ENCODE measurements around the gene IL11. TPM values are rescaled to one million over a fixed set of nuclear protein-coding genes. Genes with fewer than 3 reads are reported as not detected.
A peak's percentile ranks its signal among the peaks of the same experiment; 100 is the strongest.

IL11 gene
- total RNA-seq, 2 donors from 2014 or later: 0.78 TPM; not detected in 1

DNA sequence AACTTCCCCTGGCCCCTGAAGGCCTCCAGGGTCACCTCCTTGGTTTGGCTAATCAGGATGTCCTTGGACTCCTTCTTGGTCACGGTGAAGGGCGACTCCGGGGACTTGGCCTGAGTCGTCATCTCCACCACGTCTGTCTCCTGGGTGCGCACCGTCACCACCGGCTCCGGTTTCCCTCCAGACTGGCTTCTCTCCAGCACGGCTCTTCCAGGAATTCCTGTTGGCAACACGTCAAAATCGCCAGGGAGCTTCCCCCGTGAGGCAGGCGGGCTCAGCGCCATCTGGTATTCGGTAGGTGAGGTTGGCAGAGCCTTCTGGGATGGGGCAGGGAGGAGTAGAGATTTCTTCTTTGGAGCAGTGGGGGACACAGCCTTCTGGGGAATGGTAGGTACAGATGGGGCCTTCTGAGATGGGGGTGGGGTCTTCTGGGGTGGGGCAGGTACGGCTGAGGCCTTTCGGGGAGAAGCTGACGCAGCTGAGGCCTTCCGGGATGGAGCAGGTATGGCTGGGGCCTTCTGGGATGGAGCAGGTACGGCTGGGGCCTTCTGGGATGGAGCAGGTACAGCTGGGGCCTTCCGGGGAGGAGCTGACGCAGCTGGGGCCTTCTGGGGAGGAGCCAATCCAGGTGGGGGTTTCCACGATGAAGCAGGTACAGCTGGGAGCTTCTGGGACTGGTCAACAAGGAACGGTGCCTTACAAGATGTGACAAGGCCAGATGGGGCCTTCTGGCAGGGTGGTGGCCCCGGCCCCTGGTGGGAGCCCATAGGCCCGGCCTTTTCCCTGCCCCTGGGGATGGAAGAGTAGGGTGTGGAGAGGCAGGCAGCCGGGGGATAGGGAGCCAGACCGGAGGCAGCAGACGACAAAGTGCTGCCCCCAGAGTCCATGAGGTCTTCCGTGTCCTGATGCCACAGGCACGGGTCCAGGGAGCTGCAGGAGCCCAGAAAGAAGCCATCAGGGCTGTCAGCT, 11.0 kb downstream of the IL11 start:
- peaks cover 6 to 9% of the 10 kb centered on the region in 2 donors for H3K27me3 Mint-ChIP-seq
- H3K4me1 Mint-ChIP-seq (ENCODE audit: low read depth in 2 of 2): no peaks in the 10 kb centered on the region
- ATAC-seq (no peak), DNase-seq (ENCODE audit: low spot score) (no peak)
- H3K27ac Mint-ChIP-seq: no peak overlapping the region
- no peak overlapping the region for H3K4me3 Mint-ChIP-seq
- H3K9me3 Mint-ChIP-seq: no peaks in the 10 kb centered on the region
- no peaks in the 10 kb centered on the region for H3K36me3 Mint-ChIP-seq

DNA sequence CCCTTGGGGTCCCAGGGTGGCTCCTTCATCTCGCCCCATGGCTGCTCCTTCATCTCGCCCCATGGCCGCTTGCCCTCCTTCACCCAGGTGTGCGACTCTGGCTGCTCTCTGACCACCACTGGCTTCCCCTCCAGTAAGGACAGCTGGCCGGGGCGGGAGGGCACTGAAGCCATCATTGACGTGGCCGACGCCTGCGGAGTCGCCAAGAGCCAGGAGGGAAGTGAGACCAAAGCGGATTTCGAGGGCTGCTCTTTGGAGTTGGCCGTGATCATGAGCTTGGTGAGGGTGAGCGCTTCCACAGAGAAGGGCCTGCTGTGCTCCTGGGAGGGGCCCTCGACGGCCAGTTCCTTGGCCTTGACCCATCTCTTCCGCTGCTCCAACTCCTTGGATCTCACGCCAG, 11.8 kb downstream of the IL11 start:
- peaks cover 6 to 9% of the 10 kb centered on the region in 2 donors for H3K27me3 Mint-ChIP-seq
- ATAC-seq: no peak

DNA sequence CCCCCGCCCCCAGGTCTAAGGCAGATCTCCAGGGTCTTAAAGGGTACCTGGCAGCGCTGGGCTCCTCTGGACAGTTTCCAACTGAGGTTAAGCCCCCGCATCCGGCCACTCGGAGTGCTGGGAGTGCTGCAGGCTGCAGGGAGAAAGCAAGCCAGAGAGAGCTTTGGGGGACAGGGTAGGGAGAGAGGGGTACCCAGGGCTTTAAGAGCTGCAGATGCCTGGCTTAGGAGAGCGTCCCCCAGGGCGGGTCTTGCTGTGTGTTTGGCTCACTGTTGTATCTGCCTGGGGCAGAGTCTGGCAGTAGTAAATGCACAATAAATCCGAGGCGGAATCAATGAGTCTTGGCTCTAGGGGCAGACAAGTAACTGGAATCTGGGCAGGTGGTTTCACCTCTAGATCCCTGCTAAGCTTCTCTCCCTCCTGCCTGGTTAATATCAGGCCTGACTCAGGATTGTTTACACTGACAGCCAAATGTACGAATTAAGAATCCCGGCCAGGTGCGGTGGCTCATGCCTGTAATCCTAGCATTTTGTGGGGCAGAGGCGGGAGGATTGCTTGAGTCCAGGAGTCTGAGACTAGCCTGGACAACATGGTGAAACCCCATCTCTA, 14.9 kb downstream of the IL11 start:
- H3K9me3 Mint-ChIP-seq: no peaks in the 10 kb centered on the region
- no peak for ATAC-seq
- H3K27ac Mint-ChIP-seq: no peak overlapping the region
- no peak overlapping the region for H3K4me3 Mint-ChIP-seq
- peaks cover 10 to 24% of the 10 kb centered on the region in 2 donors for H3K4me1 Mint-ChIP-seq (ENCODE audit: low read depth in 2 of 2)
- DNase-seq (ENCODE audit: low spot score): no peak
- no peaks in the 10 kb centered on the region for H3K36me3 Mint-ChIP-seq
- H3K27me3 Mint-ChIP-seq: peaks cover 30 to 33% of the 10 kb centered on the region in 2 donors

More for the DNA sequence above, 11.8 kb downstream of the IL11 start:
- H3K27ac Mint-ChIP-seq: no peak overlapping the region
- no peak overlapping the region for H3K4me3 Mint-ChIP-seq
- DNase-seq (ENCODE audit: low spot score): no peak
- H3K9me3 Mint-ChIP-seq: no peaks in the 10 kb centered on the region
- no peaks in the 10 kb centered on the region for H3K36me3 Mint-ChIP-seq
- peaks cover under 1 to 2% of the 10 kb centered on the region in 2 donors for H3K4me1 Mint-ChIP-seq (ENCODE audit: low read depth in 2 of 2)

DNA sequence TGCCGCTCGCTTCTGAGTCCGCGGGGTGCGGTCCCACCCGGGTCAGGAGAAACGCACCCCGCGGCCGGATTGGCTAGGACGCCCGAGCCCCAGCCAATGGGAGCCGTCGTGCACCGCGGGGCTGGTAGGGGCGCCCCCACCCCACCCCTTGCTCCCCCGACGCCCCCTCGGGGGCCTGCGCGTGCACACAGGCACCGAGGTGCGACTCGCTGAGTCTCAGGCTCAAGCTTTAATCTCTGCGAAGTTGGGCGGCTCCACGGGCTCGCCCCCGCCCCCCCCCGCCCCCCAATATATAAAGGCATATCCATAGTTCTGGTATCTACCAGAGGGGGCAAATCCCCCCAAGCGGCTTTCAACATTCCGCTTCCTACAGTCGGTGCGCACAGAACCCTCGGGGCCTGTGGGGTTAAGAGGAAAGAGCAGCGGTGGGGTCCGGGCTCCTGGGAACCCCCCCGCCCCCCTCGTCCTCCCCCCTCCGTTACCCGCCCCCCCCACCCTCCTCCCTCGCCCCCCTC, 15.5 kb downstream of the IL11 start, which contains the start of gene COX6B2:
Gene COX6B2, minus strand, starts transcription at position 22 of the 515 bp plus-strand sequence. CDS start 198 bp downstream, outside the sequence.
- ATAC-seq (no peak), DNase-seq (ENCODE audit: low spot score) (no peak)
- no peaks in the 10 kb centered on the region for H3K9me3 Mint-ChIP-seq
- H3K27me3 Mint-ChIP-seq: peaks cover 30 to 33% of the 10 kb centered on the region in 2 donors
- H3K4me3 Mint-ChIP-seq: peak within 1 kb of the TSS; percentile 66
- H3K27ac Mint-ChIP-seq: no peak within 1 kb of the TSS
- H3K36me3 Mint-ChIP-seq: no peaks in the 10 kb centered on the region
- H3K4me1 Mint-ChIP-seq (ENCODE audit: low read depth in 2 of 2): peaks cover 10 to 24% of the 10 kb centered on the region in 2 donors

DNA sequence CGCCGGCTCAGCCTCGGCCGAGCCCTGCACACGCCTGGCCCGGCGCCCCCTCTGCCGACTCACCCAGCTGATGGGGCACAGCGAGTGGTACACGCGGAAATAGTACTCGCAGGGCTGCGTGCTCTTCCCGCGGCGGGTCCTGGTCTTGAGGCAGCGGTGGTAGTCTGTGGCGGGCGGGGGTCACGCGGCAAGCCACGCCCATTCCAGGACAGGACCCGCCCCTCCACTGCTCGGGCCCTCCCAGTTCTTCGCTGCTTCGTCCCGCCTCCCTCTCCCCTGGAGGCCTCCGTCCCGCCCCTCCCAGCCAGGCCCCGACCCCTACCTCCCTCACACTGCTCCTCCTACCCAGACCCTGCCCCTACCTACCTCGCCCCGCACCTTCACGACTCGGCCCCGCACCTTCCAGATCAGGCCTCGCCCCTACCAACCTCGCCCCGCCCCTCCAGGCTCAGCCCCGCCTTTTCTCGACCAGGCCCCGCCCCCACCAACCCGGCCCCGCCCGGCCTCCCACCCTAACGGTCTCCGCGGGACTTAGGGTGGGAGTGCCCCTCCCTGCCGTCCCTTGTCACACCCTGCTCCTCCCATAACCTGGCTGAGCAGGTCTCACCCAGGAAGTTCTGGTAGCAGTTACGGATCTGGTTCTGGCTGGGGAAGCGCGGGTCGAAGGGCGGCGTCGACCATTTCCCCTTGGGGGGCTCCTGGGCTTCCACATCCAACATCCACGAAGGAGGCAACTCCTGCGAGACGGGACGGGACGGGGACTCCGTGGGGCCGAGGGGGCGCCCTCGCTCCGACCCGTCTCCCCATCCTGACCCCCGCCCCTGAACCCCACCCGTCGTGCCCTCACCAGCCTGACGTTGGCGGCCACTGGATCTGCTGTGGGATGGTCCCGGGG, 16.2 kb downstream of the IL11 start:
- DNase-seq (ENCODE audit: low spot score) (peak; percentile 78), ATAC-seq (peak; percentile 87 to 95)
- H3K9me3 Mint-ChIP-seq: no peaks in the 10 kb centered on the region
- H3K4me1 Mint-ChIP-seq (ENCODE audit: low read depth in 2 of 2): peaks cover 10 to 24% of the 10 kb centered on the region in 2 donors
- H3K36me3 Mint-ChIP-seq: no peaks in the 10 kb centered on the region
- H3K27ac Mint-ChIP-seq: no peak overlapping the region
- peaks cover 30 to 33% of the 10 kb centered on the region in 2 donors for H3K27me3 Mint-ChIP-seq
- H3K4me3 Mint-ChIP-seq: peak overlapping the region; percentile 66

DNA sequence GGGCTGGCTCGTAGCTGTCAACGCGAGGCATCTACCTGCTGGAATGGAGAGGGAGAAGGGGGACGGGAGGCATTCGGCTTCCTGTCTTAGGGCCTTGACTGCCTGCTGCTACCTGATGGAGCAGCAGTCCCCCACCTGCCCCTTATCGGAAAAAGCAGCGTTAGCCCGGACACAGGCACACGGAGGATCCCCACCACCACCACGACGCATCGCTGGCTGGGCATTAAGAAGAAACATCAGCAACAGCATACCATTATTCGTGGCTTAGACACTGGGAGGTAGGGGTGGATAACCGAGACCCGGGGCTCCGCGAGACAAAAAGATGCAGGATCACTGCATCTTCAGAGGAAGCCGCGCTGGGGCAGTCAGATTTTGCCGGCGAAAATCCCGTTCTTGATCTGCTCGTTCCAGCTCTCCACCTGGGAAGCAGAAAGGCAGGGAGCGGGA, 16.9 kb downstream of the IL11 start:
- Mint-ChIP-seq H3K27me3 (peaks cover 30 to 33% of the 10 kb centered on the region in 2 donors), H3K27ac (no peak overlapping the region), H3K4me1 (ENCODE audit: low read depth in 2 of 2) (peaks cover 10 to 24% of the 10 kb centered on the region in 2 donors), H3K36me3 (no peaks in the 10 kb centered on the region), H3K9me3 (no peaks in the 10 kb centered on the region), H3K4me3 (peak overlapping the region; percentile 66)
- ATAC-seq: no peak
- no peak for DNase-seq (ENCODE audit: low spot score)

DNA sequence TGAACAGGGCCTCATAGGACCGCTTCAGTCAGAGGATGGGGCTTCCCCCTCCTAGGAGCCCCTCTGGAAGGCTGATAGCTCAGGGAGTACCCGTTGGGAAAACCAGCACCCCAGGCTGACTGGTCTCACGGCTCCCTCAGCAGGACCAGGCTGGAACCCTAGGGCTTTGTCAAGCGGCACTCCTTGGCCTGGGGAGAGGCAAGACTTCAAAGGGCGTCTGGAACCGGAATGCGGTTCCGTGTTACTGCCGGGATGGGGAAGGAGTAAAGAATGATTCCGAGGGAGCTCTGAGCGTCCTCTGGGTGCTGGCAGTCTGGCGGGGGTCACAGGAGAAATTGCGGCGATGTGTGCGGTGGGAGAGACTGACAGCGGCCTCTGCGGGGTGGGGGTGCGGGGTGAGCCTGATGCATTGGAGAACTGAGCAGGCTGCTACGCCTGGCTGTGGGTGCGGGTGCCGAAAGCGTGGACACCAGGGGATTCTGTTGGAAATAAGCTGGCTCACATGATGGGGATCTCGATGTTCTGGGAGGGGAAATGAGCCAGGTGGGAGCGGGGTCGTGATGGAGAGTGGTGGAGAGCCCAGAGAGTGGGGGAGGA, 17.6 kb downstream of the IL11 start:
- Mint-ChIP-seq H3K27ac (no peak overlapping the region), H3K27me3 (peaks cover 27 to 33% of the 10 kb centered on the region in 2 donors), H3K4me1 (ENCODE audit: low read depth in 2 of 2) (peaks cover 10 to 24% of the 10 kb centered on the region in 2 donors), H3K4me3 (peak overlapping the region; percentile 66), H3K36me3 (no peaks in the 10 kb centered on the region), H3K9me3 (no peaks in the 10 kb centered on the region)
- DNase-seq (ENCODE audit: low spot score) (no peak), ATAC-seq (no peak)

DNA sequence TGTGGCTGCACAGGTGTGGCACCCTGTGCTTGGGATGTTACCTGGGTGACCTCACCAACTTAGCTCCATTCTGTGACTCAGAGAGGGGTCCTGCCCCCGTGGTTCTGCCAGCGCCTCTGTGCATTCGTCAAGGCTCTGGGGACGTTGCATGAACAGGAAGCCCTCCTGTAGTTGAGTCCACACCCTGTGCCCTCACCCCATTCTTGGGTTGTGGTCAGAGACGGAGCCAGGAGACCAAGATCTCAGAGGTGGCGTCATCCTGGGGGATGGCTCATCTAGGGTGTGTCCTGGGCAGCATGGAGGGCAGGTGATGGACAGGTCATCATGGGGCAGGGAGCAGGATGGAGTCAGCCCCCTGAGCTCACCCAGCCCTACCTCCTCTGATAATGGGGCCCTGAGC, 18.2 kb downstream of the IL11 start:
- ATAC-seq (no peak), DNase-seq (ENCODE audit: low spot score) (no peak)
- peaks cover 10 to 24% of the 10 kb centered on the region in 2 donors for H3K4me1 Mint-ChIP-seq (ENCODE audit: low read depth in 2 of 2)
- H3K4me3 Mint-ChIP-seq: no peak overlapping the region
- peaks cover 22 to 28% of the 10 kb centered on the region in 2 donors for H3K27me3 Mint-ChIP-seq
- no peaks in the 10 kb centered on the region for H3K36me3 Mint-ChIP-seq
- H3K27ac Mint-ChIP-seq: peak overlapping the region in 1 of 2 donors; percentile 24
- no peaks in the 10 kb centered on the region for H3K9me3 Mint-ChIP-seq

DNA sequence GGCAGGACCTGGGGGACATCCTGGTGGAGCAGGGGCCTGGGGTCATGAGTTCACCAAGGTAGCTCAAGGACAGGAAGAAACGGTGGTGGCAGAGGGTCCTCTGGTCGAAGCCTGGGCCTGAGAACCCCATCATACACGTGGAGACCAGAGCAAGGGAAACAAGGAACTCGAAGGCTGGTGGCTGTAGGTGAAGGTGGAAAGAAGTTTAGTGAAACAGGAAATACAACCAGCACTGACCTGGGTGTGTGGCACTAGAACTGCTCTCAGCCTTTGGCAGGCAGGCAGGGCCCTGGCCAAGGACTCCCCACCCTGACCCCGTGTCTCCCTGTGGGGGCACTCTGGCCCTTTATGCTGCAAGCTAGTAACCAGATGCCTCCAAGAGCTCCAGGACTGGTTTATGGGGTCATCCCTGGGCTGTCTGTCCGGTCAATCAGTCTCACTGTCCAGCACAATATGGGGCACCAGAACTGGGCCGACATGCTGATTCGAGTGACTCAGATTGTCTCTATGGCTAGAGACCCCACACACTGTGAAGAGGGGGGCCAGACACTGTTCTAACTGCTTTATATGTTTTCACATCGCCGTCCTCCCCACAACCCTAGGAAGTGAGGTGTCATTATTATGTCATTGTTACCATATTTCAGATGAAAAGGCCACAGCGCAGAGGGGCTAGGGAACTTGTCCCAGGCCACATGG, 19.5 kb downstream of the IL11 start:
- no peaks in the 10 kb centered on the region for H3K36me3 Mint-ChIP-seq
- peaks cover 21 to 26% of the 10 kb centered on the region in 2 donors for H3K27me3 Mint-ChIP-seq
- H3K4me3 Mint-ChIP-seq: no peak overlapping the region
- H3K4me1 Mint-ChIP-seq (ENCODE audit: low read depth in 2 of 2): peaks cover 10 to 24% of the 10 kb centered on the region in 2 donors
- no peak for DNase-seq (ENCODE audit: low spot score)
- ATAC-seq: no peak
- H3K9me3 Mint-ChIP-seq: no peaks in the 10 kb centered on the region
- peak overlapping the region in 1 of 2 donors; percentile 24 for H3K27ac Mint-ChIP-seq

DNA sequence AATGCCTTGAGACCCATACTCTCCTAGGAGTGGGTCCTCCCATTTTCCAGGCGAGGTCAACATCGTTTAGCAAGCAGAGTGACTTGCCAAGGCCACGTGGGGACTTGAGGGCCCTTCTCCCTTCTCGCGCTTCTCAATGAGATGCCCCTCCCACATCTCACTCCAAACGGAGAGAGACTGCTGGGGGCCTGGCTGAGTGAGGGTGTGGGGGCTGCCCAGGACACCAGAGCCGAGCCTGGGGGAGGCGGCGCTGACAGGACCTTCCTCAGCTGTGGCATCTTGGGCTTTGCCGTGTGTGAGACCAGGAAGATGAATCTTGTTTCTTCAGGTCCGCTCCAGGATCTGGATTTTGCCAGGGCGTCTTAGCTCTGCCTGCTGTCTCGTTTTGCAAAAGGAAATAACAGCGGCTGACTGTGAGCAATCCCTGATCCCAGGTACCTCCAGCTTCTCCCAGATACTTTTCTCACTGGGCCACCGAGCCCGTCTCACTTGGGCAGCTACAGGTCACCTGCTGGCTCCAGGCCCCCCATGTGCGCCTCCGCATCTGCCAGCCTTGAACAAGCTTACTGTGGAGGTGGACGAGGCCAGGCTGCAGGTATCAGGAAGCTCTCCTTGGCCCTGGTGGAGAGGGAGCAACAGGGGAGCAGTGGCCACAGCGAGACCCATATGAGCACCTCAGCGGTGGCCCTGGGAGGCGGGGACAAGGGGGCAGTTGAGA, 21.8 kb downstream of the IL11 start:
- H3K4me1 Mint-ChIP-seq (ENCODE audit: low read depth in 2 of 2): peaks cover 10 to 24% of the 10 kb centered on the region in 2 donors

DNA sequence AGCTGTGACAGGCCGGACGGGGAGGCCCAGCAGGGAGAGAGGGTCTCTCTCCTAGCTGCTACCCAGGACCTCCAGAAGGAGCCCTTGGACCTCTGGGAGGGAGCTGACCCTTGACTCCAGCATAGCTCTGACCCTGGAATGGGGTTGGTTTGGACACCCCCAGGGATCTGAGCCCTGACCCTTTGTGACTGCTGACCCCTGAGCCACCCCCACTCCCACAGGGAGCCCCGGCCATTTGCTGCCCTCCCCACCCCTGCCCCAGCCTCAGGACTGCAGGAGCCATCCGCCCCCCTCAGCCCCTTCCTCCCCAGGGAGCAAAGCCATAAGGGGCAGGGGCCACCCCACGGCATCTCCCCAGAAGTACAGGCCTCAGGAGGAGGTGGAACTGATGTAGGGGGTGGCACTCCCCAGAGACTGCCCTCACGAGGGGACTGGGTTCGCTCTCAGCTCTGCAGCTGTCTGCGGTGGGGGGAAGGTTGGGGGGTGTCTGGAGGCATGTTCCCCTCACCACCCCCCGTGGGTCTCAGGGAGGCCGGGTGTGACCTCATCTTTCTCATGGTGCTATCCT, 22.7 kb downstream of the IL11 start:
- Mint-ChIP-seq H3K36me3 (no peaks in the 10 kb centered on the region), H3K27me3 (peaks cover 14 to 17% of the 10 kb centered on the region in 2 donors), H3K27ac (no peak overlapping the region), H3K9me3 (no peaks in the 10 kb centered on the region), H3K4me1 (ENCODE audit: low read depth in 2 of 2) (peaks cover under 1 to 14% of the 10 kb centered on the region in 2 donors), H3K4me3 (no peak overlapping the region)
- DNase-seq (ENCODE audit: low spot score): no peak
- no peak for ATAC-seq

More for the DNA sequence above, 21.8 kb downstream of the IL11 start:
- Mint-ChIP-seq H3K4me3 (no peak overlapping the region), H3K27ac (no peak overlapping the region), H3K9me3 (no peaks in the 10 kb centered on the region), H3K27me3 (peaks cover 21 to 26% of the 10 kb centered on the region in 2 donors), H3K36me3 (no peaks in the 10 kb centered on the region)
- no peak for DNase-seq (ENCODE audit: low spot score)
- ATAC-seq: no peak
